Measurements from ENCODE around the gene HDAC9. TPM values are rescaled to one million over a fixed set of nuclear protein-coding genes. Genes with fewer than 3 reads are reported as not detected.

HDAC9 gene
- polyA plus RNA-seq, 2 of the 4 experiments (the other 2 are of a cell fraction) = 0.05 to 0.26 TPM

DNA sequence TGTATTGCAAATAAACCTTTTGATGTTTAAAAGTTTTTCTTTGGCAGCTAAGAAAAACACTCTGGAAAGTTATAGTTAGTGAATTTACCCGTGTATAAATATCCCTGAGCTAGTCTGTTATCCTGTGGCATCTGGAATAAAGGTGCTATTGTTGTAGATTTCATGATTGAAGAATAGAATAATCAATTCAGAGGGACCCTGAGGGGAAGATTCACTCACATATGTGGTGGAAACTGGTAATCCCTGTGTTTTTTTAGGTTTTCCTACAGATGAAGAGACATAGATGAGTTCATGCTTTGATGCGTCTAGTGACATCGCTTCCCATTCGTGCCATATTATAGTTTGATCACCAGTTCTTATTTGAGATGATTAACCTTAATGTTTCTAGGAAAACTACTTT lies 457.3 kb downstream of the HDAC9 start:
- ATAC-seq (no peak), DNase-seq (ENCODE audit: low read depth in 1 of 2, low spot score in 1 of 2) (no peak), FAIRE-seq (no peak)
- Histone ChIP-seq H3K4me3 (no peak overlapping the region), H3K4me2 (no peak overlapping the region), H3K9me3 (no peaks in the 10 kb centered on the region), H3K4me1 (no peaks in the 10 kb centered on the region), H3K27ac (no peak overlapping the region)
- whole genome bisulfite sequencing (ENCODE audit: missing lambda C conversion rate) = 58% methylated on average over 4 of the region's 4 CpGs
- ChIA-PET POLR2A (no interaction called here), CTCF (no interaction called here)
- TF ChIP-seq GATA3 (IDR thresholded peaks at IDR 0.05; ENCODE audit: borderline replicate concordance) = no peak
- no peak for TF ChIP-seq MYC (IDR thresholded peaks at IDR 0.05; ENCODE audit: borderline replicate concordance, low read length)
- no peak for TF ChIP-seq SREBF2 (IDR thresholded peaks at IDR 0.05)
- TF ChIP-seq CBX8 (IDR thresholded peaks at IDR 0.05) = no peak
- no peak for TF ChIP-seq RAD21 (conservative IDR thresholded peaks at IDR 0.05 in 1 of 2, IDR thresholded peaks at IDR 0.05 in 1 of 2)
- TF ChIP-seq FOXS1 (CRISPR knock-in tag; IDR thresholded peaks at IDR 0.05) = no peak
- TF ChIP-seq ESRRA (IDR thresholded peaks at IDR 0.05; ENCODE audit: borderline replicate concordance, low read length) = no peak
- no peak for TF ChIP-seq HOXA7 (CRISPR knock-in tag; IDR thresholded peaks at IDR 0.05)
- TF ChIP-seq HOXB5 (CRISPR knock-in tag; IDR thresholded peaks at IDR 0.05) = no peak
- TF ChIP-seq, protein P1, sequence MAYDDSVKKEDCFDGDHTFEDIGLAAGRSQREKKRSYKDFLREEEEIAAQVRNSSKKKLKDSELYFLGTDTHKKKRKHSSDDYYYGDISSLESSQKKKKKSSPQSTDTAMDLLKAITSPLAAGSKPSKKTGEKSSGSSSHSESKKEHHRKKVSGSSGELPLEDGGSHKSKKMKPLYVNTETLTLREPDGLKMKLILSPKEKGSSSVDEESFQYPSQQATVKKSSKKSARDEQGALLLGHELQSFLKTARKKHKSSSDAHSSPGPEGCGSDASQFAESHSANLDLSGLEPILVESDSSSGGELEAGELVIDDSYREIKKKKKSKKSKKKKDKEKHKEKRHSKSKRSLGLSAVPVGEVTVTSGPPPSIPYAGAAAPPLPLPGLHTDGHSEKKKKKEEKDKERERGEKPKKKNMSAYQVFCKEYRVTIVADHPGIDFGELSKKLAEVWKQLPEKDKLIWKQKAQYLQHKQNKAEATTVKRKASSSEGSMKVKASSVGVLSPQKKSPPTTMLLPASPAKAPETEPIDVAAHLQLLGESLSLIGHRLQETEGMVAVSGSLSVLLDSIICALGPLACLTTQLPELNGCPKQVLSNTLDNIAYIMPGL (CRISPR knock-in tag; IDR thresholded peaks at IDR 0.05; ENCODE audit: borderline replicate concordance) = no peak
- TF ChIP-seq, protein P2, sequence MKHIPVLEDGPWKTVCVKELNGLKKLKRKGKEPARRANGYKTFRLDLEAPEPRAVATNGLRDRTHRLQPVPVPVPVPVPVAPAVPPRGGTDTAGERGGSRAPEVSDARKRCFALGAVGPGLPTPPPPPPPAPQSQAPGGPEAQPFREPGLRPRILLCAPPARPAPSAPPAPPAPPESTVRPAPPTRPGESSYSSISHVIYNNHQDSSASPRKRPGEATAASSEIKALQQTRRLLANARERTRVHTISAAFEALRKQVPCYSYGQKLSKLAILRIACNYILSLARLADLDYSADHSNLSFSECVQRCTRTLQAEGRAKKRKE (CRISPR knock-in tag; IDR thresholded peaks at IDR 0.05; ENCODE audit: low read depth) = no peak
- TF ChIP-seq ZNF302 (CRISPR knock-in tag; IDR thresholded peaks at IDR 0.05) = no peak
- no peak for TF ChIP-seq POLR2A (IDR thresholded peaks at IDR 0.05; ENCODE audit: low read length)
- no peak for TF ChIP-seq HEYL (CRISPR knock-in tag; IDR thresholded peaks at IDR 0.05)
- no peak for TF ChIP-seq NR3C1 (IDR thresholded peaks at IDR 0.05)
- no peak for TF ChIP-seq ZFP36 (IDR thresholded peaks at IDR 0.05; ENCODE audit: borderline replicate concordance, partially characterized antibody)
- TF ChIP-seq BCL3 (IDR thresholded peaks at IDR 0.05) = no peak

DNA sequence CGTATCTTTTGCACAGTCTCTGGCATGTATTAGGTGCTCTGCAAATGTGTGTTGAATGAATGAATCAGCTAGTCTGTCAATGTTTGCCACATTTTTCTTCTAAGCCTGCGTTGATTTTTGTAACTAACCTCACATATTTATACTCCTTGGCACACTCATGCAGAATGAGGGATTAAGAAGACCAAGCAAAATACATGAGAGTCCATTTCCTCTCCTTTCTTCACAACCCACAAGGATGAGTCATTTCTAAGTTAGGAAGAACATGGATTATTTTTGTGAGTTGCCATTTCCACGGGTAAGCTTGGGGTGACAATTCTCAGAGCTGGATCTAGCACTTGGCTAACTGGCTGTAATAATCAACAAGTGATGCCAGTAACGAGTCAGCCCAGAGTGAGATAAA lies 463.1 kb downstream of the HDAC9 start:
- CTCF ChIA-PET = no interaction called here
- FAIRE-seq (no peak), ATAC-seq (no peak), DNase-seq (ENCODE audit: low read depth in 1 of 2, low spot score in 1 of 2) (no peak)
- POLR2A ChIA-PET = no interaction called here
- TF ChIP-seq BHLHE40 (IDR thresholded peaks at IDR 0.05; ENCODE audit: low read depth, low read length) (no peak), RARB (CRISPR knock-in tag; IDR thresholded peaks at IDR 0.05) (no peak), SMC3 (IDR thresholded peaks at IDR 0.05) (no peak), KDM5A (IDR thresholded peaks at IDR 0.05) (no peak), EHMT2 (IDR thresholded peaks at IDR 0.05; ENCODE audit: low read depth) (no peak), BCL3 (IDR thresholded peaks at IDR 0.05) (no peak), CEBPB (IDR thresholded peaks at IDR 0.05) (no peak), ESRRA (IDR thresholded peaks at IDR 0.05; ENCODE audit: borderline replicate concordance, low read length) (no peak)
- TF ChIP-seq, protein P3, sequence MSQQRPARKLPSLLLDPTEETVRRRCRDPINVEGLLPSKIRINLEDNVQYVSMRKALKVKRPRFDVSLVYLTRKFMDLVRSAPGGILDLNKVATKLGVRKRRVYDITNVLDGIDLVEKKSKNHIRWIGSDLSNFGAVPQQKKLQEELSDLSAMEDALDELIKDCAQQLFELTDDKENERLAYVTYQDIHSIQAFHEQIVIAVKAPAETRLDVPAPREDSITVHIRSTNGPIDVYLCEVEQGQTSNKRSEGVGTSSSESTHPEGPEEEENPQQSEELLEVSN (IDR thresholded peaks at IDR 0.05; ENCODE audit: borderline replicate concordance, low read depth) = no peak
- TF ChIP-seq, protein P2 (CRISPR knock-in tag; IDR thresholded peaks at IDR 0.05; ENCODE audit: low read depth) = no peak
- 18% methylated on average over 4 of the region's 4 CpGs for WGBS (ENCODE audit: missing lambda C conversion rate)
- H3K27ac ChIP-seq = no peak overlapping the region
- no peak overlapping the region for H3K4me3 ChIP-seq
- no peaks in the 10 kb centered on the region for H3K4me1 ChIP-seq
- H3K4me2 ChIP-seq = no peak overlapping the region
- no peaks in the 10 kb centered on the region for H3K9me3 ChIP-seq
